SH-SY5Y (cell line): ENCODE measurements around the gene CCDC6.

Experiments
- GATA2 ChIP-seq: IDR thresholded peaks from 2 replicates; pipeline ENCODE4 v1.6.1; 2011; ENCODE audit warnings: mild to moderate bottlenecking, low read depth, low read length
- GATA3 ChIP-seq: IDR thresholded peaks from 2 replicates; pipeline ENCODE4 v1.6.1; 2011; ENCODE audit warnings: low read depth, mild to moderate bottlenecking, low read length, moderate library complexity

DNA sequence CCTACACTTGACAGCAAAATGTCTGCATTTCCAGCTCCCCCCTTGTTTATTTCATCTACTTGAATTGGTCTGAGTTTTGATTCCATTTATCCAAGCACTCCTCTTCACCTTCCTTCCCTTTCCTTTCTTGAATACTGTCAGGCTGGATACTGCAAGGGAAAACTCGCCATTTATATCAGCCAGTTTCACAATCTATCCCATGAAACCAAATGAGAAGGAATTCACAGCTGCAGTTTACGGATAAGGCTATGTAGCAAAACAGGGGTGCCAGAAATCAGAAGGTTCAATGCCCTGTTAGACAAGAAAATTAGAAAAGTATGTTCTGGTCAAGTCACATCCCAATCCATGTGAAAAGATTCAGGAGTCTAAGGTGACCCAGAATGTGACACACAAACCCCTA, 28.1 kb downstream of the CCDC6 start:
- no peak for TF ChIP-seq GATA2
- TF ChIP-seq GATA3: no peak
